Articular chondrocyte of knee joint (primary cell): Measurements from ENCODE around the gene HECTD3. TPM values are rescaled to one million over a fixed set of nuclear protein-coding genes. Genes with fewer than 3 reads are reported as not detected.

Experiments used
- total RNA-seq: library from RNA; depleted of rRNA; stranded (reverse); fragments of >200 nt; gene quantifications from 2 replicates; pipeline ENCODE4 v1.2.3, GENCODE V29; 2012

Gene HECTD3
- 20.9 and 23.5 TPM in 2 replicates for total RNA-seq

GRCh38 chr1:45010855-45011811, at the start of gene HECTD3:
TSS of gene HECTD3 (minus strand) at chr1:45011324. CDS start at chr1:45011257, 67 bp downstream.

GRCh38 chr1:45011837-45012638, 914 bp upstream of the HECTD3 start, which contains the start of gene UROD:
TSS of gene UROD (plus strand) at chr1:45012254. CDS start at chr1:45012266, 12 bp downstream.

Other genes starting within 250 kb of the HECTD3 start
- 1,423 and 1,610 TPM in 2 replicates for gene RPS8, start 235.8 kb downstream of the HECTD3 start, total RNA-seq
- 0.11 and 0.13 TPM in 2 replicates for gene BEST4, start 223.2 kb downstream of the HECTD3 start, total RNA-seq
- gene PLK3, start 210.9 kb downstream of the HECTD3 start, total RNA-seq = 11.2 and 18.8 TPM in 2 replicates
- 0.22 and 0.65 TPM in 2 replicates for gene DYNLT4, start 204.0 kb downstream of the HECTD3 start, total RNA-seq
- gene BTBD19, start 202.8 kb downstream of the HECTD3 start, total RNA-seq = 9.8 and 10.8 TPM in 2 replicates
- 0.11 and 0.13 TPM in 2 replicates for gene PTCH2, start 168.1 kb downstream of the HECTD3 start, total RNA-seq
- 31.1 and 33.9 TPM in 2 replicates for gene EIF2B3, start 24.7 kb downstream of the HECTD3 start, total RNA-seq
- gene UROD, start 930 bp upstream of the HECTD3 start, total RNA-seq = 114 and 124 TPM in 2 replicates
- 0.26 and 0.86 TPM in 2 replicates for gene ZSWIM5, start 195.3 kb upstream of the HECTD3 start, total RNA-seq